Ovary (tissue), 9 donors: ENCODE data around the gene BMP8A. TPM values are rescaled to one million over a fixed set of nuclear protein-coding genes. Genes with fewer than 3 reads are reported as not detected.
"Not testable (repeated sequence)": the region's sequence is repeated elsewhere in the genome, so short reads cannot be mapped to it uniquely, and the experiment has no call there.

ENCODE experiments used
- DNase-seq, 5 donors: peaks; one replicate each; pipeline ENCODE4 v3.0.0-alpha.2; 2019 to 2020
- H3K27ac ChIP-seq, 2 donors: fragments of 200-600 bp; one replicate each; pipeline versions ENCODE4 v1.5.1 to v1.8.0; 2019 to 2022
- H3K27me3 ChIP-seq: fragments of 200-600 bp; one replicate; pipeline ENCODE4 v1.8.0; 2022
- H3K36me3 ChIP-seq: fragments of 200-600 bp; sonication (generic); one replicate; pipeline ENCODE4 v1.5.1; 2019
- H3K4me1 ChIP-seq: one replicate; pipeline ENCODE4 v1.8.1; 2013; ENCODE audit warnings: mild to moderate bottlenecking, moderate library complexity; ENCODE audit not compliant: insufficient read depth
- H3K4me3 ChIP-seq: fragments of 200-600 bp; sonication (generic); one replicate; pipeline ENCODE4 v1.5.1; 2017
- H3K9me3 ChIP-seq, 2 donors: fragments of 200-600 bp in 1 of 2; sonication (generic) in 1 of 2; one replicate each; pipeline versions ENCODE4 v1.5.1 to v1.8.1; 2013 to 2019; ENCODE audit warnings: mild to moderate bottlenecking in 1 of 2, moderate library complexity in 1 of 2
- CTCF ChIP-seq, 3 donors: fragments of 450-650 bp in 2 of 3; fragments of 200-600 bp in 1 of 3; IDR thresholded peaks; one replicate each; pipeline versions ENCODE4 v1.5.1 to v1.8.0; 2016 to 2022; ENCODE audit warnings: antibody characterized with exemption in 3 of 3, mild to moderate bottlenecking in 1 of 3
- EP300 ChIP-seq: sonication (generic); formaldehyde crosslinking; IDR thresholded peaks from one replicate; pipeline ENCODE4 v1.6.1; 2017; ENCODE audit warnings: antibody characterized with exemption
- POLR2A ChIP-seq: fragments of 450-650 bp; IDR thresholded peaks from one replicate; pipeline ENCODE4 v1.6.1; 2017; ENCODE audit warnings: antibody characterized with exemption, mild to moderate bottlenecking, moderate library complexity
- WGBS, 3 donors: extraction: QIAGEN DNeasy Blood & Tissue Kit in 1 of 3; methylation state at CpG; one replicate each; pipeline versions ENCODE4 v1.1.5 to v1.1.7; 2013 to 2017; 5-methylcytosine and 5-hydroxymethylcytosine counted together
- intact Hi-C, 4 donors: fragments of 100-400 bp; cut with DNase I; formaldehyde crosslinking; loops; one replicate each; pipeline versions ENCODE4 v1.11.0 to v1.15.1; 2022 to 2023
- polyA plus RNA-seq, 2 donors: library from polyadenylated mRNA; stranded (reverse); fragments of 200-250 nt in 1 of 2; fragments of 350-450 nt in 1 of 2; fragmentation: Illumina TruSeq in 1 of 2; extraction: RNeasy Lipid Tissue Mini Kit (QIAGEN cat#74804) in 1 of 2; gene quantifications; one replicate each; pipeline ENCODE4 v1.2.3, GENCODE V29; 2013 to 2014
- total RNA-seq, 7 donors: library from RNA; depleted of rRNA in 2 of 7; stranded (reverse); fragments of >200 nt in 2 of 7; fragmentation: NEBNext Ultra II Directional in 3 of 7; extraction: Animal tissue kit (Norgen Biotek cat#: 25700) in 3 of 7; gene quantifications; one replicate each; pipeline versions ENCODE4 v1.1.0 to v1.2.4, GENCODE V29; 2016 to 2023
- donor health status: DM: no; HTN: no; CAD: no; lungs with moderate emphysema.
- donor health status: DM: no; HTN: no; CAD: no.
- donor health status: Bipolar disorder and iron deficiency.
- donor health status: DM: yes; HTN: yes; CAD: no.
- donor health status: DM: no; HTN: no; CAD: no.
- donor health status: DM: yes; HTN: yes; CAD: no.

The BMP8A gene
- total and polyA plus RNA-seq, 9 donors, result 1.2 to 11.0 (median 5.6) TPM; not detected in 1

GRCh38 chr1:39508266-39508665, 16.8 kb downstream of the BMP8A start:
- 85 to 91% (median 86%) methylated on average over 6 of the region's 6 CpGs for WGBS, 3 donors

GRCh38 chr1:39508857-39509305, 17.4 kb downstream of the BMP8A start:
- no peak overlapping the region for H3K4me3 ChIP-seq
- H3K36me3 ChIP-seq, result no peaks in the 10 kb centered on the region
- no peaks in the 10 kb centered on the region for H3K4me1 ChIP-seq
- WGBS, 3 donors, result 67 to 74% (median 72%) methylated on average over 11 of the region's 11 CpGs
- peak overlapping the region in 1 of 2 donors; percentile 50 for H3K27ac ChIP-seq
- peak in 3 of 5 donors; percentile 28 to 41 (median 41) for DNase-seq
- H3K27me3 ChIP-seq, result no peaks in the 10 kb centered on the region
- H3K9me3 ChIP-seq, result no peaks in the 10 kb centered on the region
- TF ChIP-seq EP300, result no peak
- no peak for TF ChIP-seq CTCF (IDR thresholded peaks at IDR 0.05)
- TF ChIP-seq POLR2A, result no peak
- intact Hi-C loops, result no loop called here

More at GRCh38 chr1:39508266-39508665, 16.8 kb downstream of the BMP8A start:
- Histone ChIP-seq H3K27me3 (no peaks in the 10 kb centered on the region), H3K36me3 (no peaks in the 10 kb centered on the region), H3K9me3 (no peaks in the 10 kb centered on the region), H3K27ac (no peak overlapping the region), H3K4me1 (no peaks in the 10 kb centered on the region), H3K4me3 (no peak overlapping the region)
- TF ChIP-seq POLR2A (no peak), CTCF (IDR thresholded peaks at IDR 0.05) (no peak), EP300 (no peak)
- intact Hi-C loops, result no loop called here
- peak in 2 of 5 donors; percentile 14 to 27 for DNase-seq

GRCh38 chr1:39509360-39510009, 18.0 kb downstream of the BMP8A start:
- no peaks in the 10 kb centered on the region for H3K4me1 ChIP-seq
- H3K9me3 ChIP-seq, result no peaks in the 10 kb centered on the region
- peak; percentile 77 to 90 (median 84) for DNase-seq
- H3K27me3 ChIP-seq, result no peaks in the 10 kb centered on the region
- intact Hi-C loops, result no loop called here
- H3K27ac ChIP-seq, result peak overlapping the region in 1 of 2 donors; percentile 50
- WGBS, 3 donors, result 16 to 20% (median 16%) methylated on average over 22 of the region's 22 CpGs
- no peak overlapping the region for H3K4me3 ChIP-seq
- H3K36me3 ChIP-seq, result no peaks in the 10 kb centered on the region
- TF ChIP-seq EP300 (no peak), CTCF (IDR thresholded peaks at IDR 0.05) (no peak), POLR2A (no peak)

GRCh38 chr1:39510570-39511186, 19.2 kb downstream of the BMP8A start:
- H3K4me3 ChIP-seq, H3K4me1 ChIP-seq, H3K9me3 ChIP-seq, H3K27ac ChIP-seq, H3K27me3 ChIP-seq, intact Hi-C loops, H3K36me3 ChIP-seq: not testable (repeated sequence)
- DNase-seq, result peak in 1 of 5 donors; percentile 16
- 94 to 97% (median 95%) methylated on average over 12 to 16 of the region's 20 CpGs for WGBS, 3 donors

- H3K4me1 ChIP-seq, H3K9me3 ChIP-seq, H3K36me3 ChIP-seq, H3K27me3 ChIP-seq, intact Hi-C loops, H3K27ac ChIP-seq, H3K4me3 ChIP-seq: not testable (repeated sequence)
- 90% methylated on average over 4 to 8 of the region's 13 CpGs; no CpG with 5 or more reads in 1 of the 3 donors for WGBS, 3 donors
- DNase-seq, result peak in 1 of 5 donors; percentile 10
Measured at GRCh38 chr1:39511477-39511876, 20.0 kb downstream of the BMP8A start.

- H3K4me3 ChIP-seq, H3K9me3 ChIP-seq, H3K27ac ChIP-seq, intact Hi-C loops, H3K4me1 ChIP-seq, H3K36me3 ChIP-seq, H3K27me3 ChIP-seq: not testable (repeated sequence)
- DNase-seq, result peak in 1 of 5 donors; percentile 7
- 62% methylated on average over 7 of the region's 25 CpGs; no CpG with 5 or more reads in 2 of the 3 donors for WGBS, 3 donors
Measured at GRCh38 chr1:39512234-39512847, 20.9 kb downstream of the BMP8A start.

GRCh38 chr1:39514710-39515124, 23.3 kb downstream of the BMP8A start:
- intact Hi-C loops, H3K27me3 ChIP-seq, H3K36me3 ChIP-seq, H3K27ac ChIP-seq, H3K9me3 ChIP-seq, H3K4me1 ChIP-seq: not testable (repeated sequence)
- 7 to 40% (median 11%) methylated on average over 1 to 35 of the region's 46 CpGs for WGBS, 3 donors
- H3K4me3 ChIP-seq, result peak overlapping the region; percentile 27
- peak; percentile 46 to 82 (median 59) for DNase-seq
